HEK293 (cell line): ENCODE results near the gene RNF146.

Experiments
- CTCF ChIA-PET: fragments of 350-600 bp; formaldehyde crosslinking; extraction: SDS; loops from one replicate; lab custom pipeline; 2021; ENCODE audit warnings: antibody characterized with exemption; lab: Yijun Ruan, JAX
- POLR2A ChIA-PET: fragments of 300-600 bp; formaldehyde crosslinking; extraction: SDS; loops from one replicate; lab custom pipeline; 2020; ENCODE audit warnings: antibody characterized with exemption, inconsistent platforms; lab: Yijun Ruan, JAX
- H3K27ac ChIP-seq: fragments of 200-500 bp; sonication (Bioruptor generic); 2 replicates; pipeline ENCODE4 v1.5.1; 2014; ENCODE audit warnings: low read depth, low read length, control low read depth, inconsistent platforms; ENCODE audit errors: extremely low read depth
- H3K36me3 ChIP-seq, 2 experiments: fragments of 200-500 bp in 1 of 2; sonication (Bioruptor generic) in 1 of 2; 1 replicate in 1 of 2; 2 replicates in 1 of 2; pipeline ENCODE4 v1.5.1; 2014 to 2017; ENCODE audit warnings: inconsistent platforms in 2 of 2, low read length in 2 of 2; ENCODE audit not compliant: control insufficient read depth in 2 of 2, insufficient read depth in 1 of 2
- H3K4me1 ChIP-seq: fragments of 200-500 bp; sonication (Bioruptor generic); 2 replicates; pipeline ENCODE4 v1.5.1; 2014; ENCODE audit warnings: mild to moderate bottlenecking, low read length, inconsistent platforms; ENCODE audit not compliant: control insufficient read depth, insufficient read depth
- H3K4me3 ChIP-seq: 2 replicates; pipeline ENCODE4 v1.5.1; 2011; ENCODE audit warnings: low read depth, mild to moderate bottlenecking, control low read depth, low read length, moderate library complexity
- H3K9me3 ChIP-seq: fragments of 200-500 bp; sonication (Bioruptor generic); 2 replicates; pipeline ENCODE4 v1.5.1; 2014; ENCODE audit warnings: low read depth, low read length, inconsistent platforms; ENCODE audit not compliant: control insufficient read depth, insufficient read depth
- GLI2 ChIP-seq: fragments of 450-650 bp; formaldehyde crosslinking; IDR thresholded peaks from 2 replicates; pipeline ENCODE4; 2017; ENCODE audit warnings: missing biosample characterization, missing genetic modification characterization, low read depth, borderline replicate concordance
- GLIS2 ChIP-seq: fragments of 450-650 bp; formaldehyde crosslinking; IDR thresholded peaks from 2 replicates; pipeline ENCODE4 v1.5.1; 2016; ENCODE audit warnings: missing biosample characterization, missing genetic modification characterization
- KLF9 ChIP-seq: fragments of 450-650 bp; formaldehyde crosslinking; IDR thresholded peaks from 2 replicates; pipeline ENCODE4 v1.5.1; 2016; ENCODE audit warnings: missing biosample characterization, missing genetic modification characterization, low read depth
- MEIS1 ChIP-seq: sonication (generic); formaldehyde crosslinking; IDR thresholded peaks from 2 replicates; pipeline ENCODE4 v1.8.1; 2022; ENCODE audit warnings: missing genetic modification reagents, mild to moderate bottlenecking, borderline replicate concordance
- MYNN ChIP-seq: fragments of 450-650 bp; formaldehyde crosslinking; IDR thresholded peaks from 2 replicates; pipeline ENCODE4 v1.5.1; 2016; ENCODE audit warnings: missing biosample characterization, missing genetic modification characterization, borderline replicate concordance
- REPIN1 ChIP-seq: fragments of 450-650 bp; formaldehyde crosslinking; IDR thresholded peaks from 2 replicates; pipeline ENCODE4 v1.5.1; 2017; ENCODE audit warnings: missing biosample characterization, missing genetic modification characterization, low read depth
- SCRT1 ChIP-seq: fragments of 450-650 bp; formaldehyde crosslinking; IDR thresholded peaks from 2 replicates; pipeline ENCODE4 v1.5.1; 2016; ENCODE audit warnings: missing biosample characterization, missing genetic modification characterization, borderline replicate concordance
- TCF7L2 ChIP-seq: IDR thresholded peaks from 2 replicates; pipeline ENCODE4 v1.6.1; 2011; ENCODE audit warnings: low read depth, mild to moderate bottlenecking, inconsistent platforms, low read length, moderate library complexity, borderline replicate concordance
- ZBTB17 ChIP-seq: fragments of 450-650 bp; formaldehyde crosslinking; IDR thresholded peaks from 2 replicates; pipeline ENCODE4 v1.5.1; 2016; ENCODE audit warnings: missing biosample characterization, missing genetic modification characterization
- ZFHX2 ChIP-seq: fragments of 450-650 bp; formaldehyde crosslinking; conservative IDR thresholded peaks from 2 replicates; pipeline ENCODE4 v1.5.1; 2016; ENCODE audit warnings: missing biosample characterization, missing genetic modification characterization
- ZNF174 ChIP-seq: fragments of 450-650 bp; formaldehyde crosslinking; IDR thresholded peaks from 2 replicates; pipeline ENCODE4 v1.5.0; 2017; ENCODE audit warnings: missing biosample characterization, mild to moderate bottlenecking, missing genetic modification characterization
- ZNF274 ChIP-seq, 2 experiments: fragments of 200-500 bp in 1 of 2; fragments of 450-650 bp in 1 of 2; sonication (Bioruptor generic) in 1 of 2; formaldehyde crosslinking in 1 of 2; IDR thresholded peaks; 2 replicates each; pipeline versions ENCODE4 v1.5.1 to v1.6.1; 2014 to 2016; ENCODE audit warnings: borderline replicate concordance in 1 of 2, inconsistent platforms in 1 of 2, low read length in 1 of 2, missing biosample characterization in 1 of 2, missing genetic modification characterization in 1 of 2
- ZNF585B ChIP-seq: fragments of 450-650 bp; formaldehyde crosslinking; IDR thresholded peaks from 2 replicates; pipeline ENCODE4 v1.5.1; 2016; ENCODE audit warnings: missing biosample characterization, missing genetic modification characterization
- ZNF768 ChIP-seq: fragments of 450-650 bp; formaldehyde crosslinking; IDR thresholded peaks from 2 replicates; pipeline ENCODE4 v1.5.1; 2018; ENCODE audit warnings: missing biosample characterization, mild to moderate bottlenecking, missing genetic modification characterization
- ZSCAN30 ChIP-seq: fragments of 450-650 bp; IDR thresholded peaks from 2 replicates; pipeline ENCODE4 v1.5.1; 2018; ENCODE audit warnings: missing biosample characterization, mild to moderate bottlenecking, missing genetic modification characterization, moderate library complexity
- TF ChIP-seq, protein P1 (sequence below): fragments of 450-650 bp; formaldehyde crosslinking; IDR thresholded peaks from 2 replicates; pipeline ENCODE4 v1.5.1; 2016; ENCODE audit warnings: missing biosample characterization, missing genetic modification characterization
- TF ChIP-seq, protein P2 (sequence below): fragments of 450-650 bp; formaldehyde crosslinking; IDR thresholded peaks from 2 replicates; pipeline ENCODE4 v1.5.1; 2016; ENCODE audit warnings: missing biosample characterization, missing genetic modification characterization, borderline replicate concordance
- TF ChIP-seq, protein P3 (sequence below): fragments of 450-650 bp; formaldehyde crosslinking; IDR thresholded peaks from 2 replicates; pipeline ENCODE4 v1.5.1; 2016; ENCODE audit warnings: missing biosample characterization, missing genetic modification characterization
- TF ChIP-seq, protein P4 (sequence below): fragments of 450-650 bp; formaldehyde crosslinking; IDR thresholded peaks from 2 replicates; pipeline ENCODE4 v1.5.1; 2016; ENCODE audit warnings: missing biosample characterization, missing genetic modification characterization
- TF ChIP-seq, protein P5 (sequence below): fragments of 450-650 bp; formaldehyde crosslinking; IDR thresholded peaks from 2 replicates; pipeline ENCODE4 v1.5.1; 2016; ENCODE audit warnings: missing biosample characterization, missing genetic modification characterization

RNF146 gene

GRCh38 chr6:127319686-127320085 is 53.0 kb downstream of the RNF146 start:
- no peak overlapping the region for H3K4me3 ChIP-seq
- no peak overlapping the region for H3K27ac ChIP-seq
- H3K9me3 ChIP-seq, result no peaks in the 10 kb centered on the region
- TF ChIP-seq ZNF274 (IDR thresholded peaks at IDR 0.05; ENCODE audit: low read length), result no peak
- TF ChIP-seq ZNF274 (tag by site-specific recombination; IDR thresholded peaks at IDR 0.05; ENCODE audit: borderline replicate concordance), result no peak
- TF ChIP-seq, protein P1, sequence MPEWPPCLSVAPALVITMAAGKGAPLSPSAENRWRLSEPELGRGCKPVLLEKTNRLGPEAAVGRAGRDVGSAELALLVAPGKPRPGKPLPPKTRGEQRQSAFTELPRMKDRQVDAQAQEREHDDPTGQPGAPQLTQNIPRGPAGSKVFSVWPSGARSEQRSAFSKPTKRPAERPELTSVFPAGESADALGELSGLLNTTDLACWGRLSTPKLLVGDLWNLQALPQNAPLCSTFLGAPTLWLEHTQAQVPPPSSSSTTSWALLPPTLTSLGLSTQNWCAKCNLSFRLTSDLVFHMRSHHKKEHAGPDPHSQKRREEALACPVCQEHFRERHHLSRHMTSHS (tag by site-specific recombination), result no peak
- TF ChIP-seq SCRT1 (tag by site-specific recombination), result no peak
- no peak for TF ChIP-seq KLF9
- TF ChIP-seq REPIN1, result no peak
- TF ChIP-seq GLIS2, result no peak
- TF ChIP-seq ZFHX2 (tag by site-specific recombination), result no peak
- TF ChIP-seq, protein P2, sequence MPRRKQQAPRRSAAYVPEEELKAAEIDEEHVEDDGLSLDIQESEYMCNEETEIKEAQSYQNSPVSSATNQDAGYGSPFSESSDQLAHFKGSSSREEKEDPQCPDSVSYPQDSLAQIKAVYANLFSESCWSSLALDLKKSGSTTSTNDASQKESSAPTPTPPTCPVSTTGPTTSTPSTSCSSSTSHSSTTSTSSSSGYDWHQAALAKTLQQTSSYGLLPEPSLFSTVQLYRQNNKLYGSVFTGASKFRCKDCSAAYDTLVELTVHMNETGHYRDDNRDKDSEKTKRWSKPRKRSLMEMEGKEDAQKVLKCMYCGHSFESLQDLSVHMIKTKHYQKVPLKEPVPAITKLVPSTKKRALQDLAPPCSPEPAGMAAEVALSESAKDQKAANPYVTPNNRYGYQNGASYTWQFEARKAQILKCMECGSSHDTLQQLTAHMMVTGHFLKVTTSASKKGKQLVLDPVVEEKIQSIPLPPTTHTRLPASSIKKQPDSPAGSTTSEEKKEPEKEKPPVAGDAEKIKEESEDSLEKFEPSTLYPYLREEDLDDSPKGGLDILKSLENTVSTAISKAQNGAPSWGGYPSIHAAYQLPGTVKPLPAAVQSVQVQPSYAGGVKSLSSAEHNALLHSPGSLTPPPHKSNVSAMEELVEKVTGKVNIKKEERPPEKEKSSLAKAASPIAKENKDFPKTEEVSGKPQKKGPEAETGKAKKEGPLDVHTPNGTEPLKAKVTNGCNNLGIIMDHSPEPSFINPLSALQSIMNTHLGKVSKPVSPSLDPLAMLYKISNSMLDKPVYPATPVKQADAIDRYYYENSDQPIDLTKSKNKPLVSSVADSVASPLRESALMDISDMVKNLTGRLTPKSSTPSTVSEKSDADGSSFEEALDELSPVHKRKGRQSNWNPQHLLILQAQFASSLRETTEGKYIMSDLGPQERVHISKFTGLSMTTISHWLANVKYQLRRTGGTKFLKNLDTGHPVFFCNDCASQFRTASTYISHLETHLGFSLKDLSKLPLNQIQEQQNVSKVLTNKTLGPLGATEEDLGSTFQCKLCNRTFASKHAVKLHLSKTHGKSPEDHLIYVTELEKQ (tag by site-specific recombination), result no peak
- TF ChIP-seq MYNN (tag by site-specific recombination), result no peak
- no peak for TF ChIP-seq GLI2
- no peak for TF ChIP-seq ZNF585B (tag by site-specific recombination)
- no peak for TF ChIP-seq ZSCAN30
- TF ChIP-seq ZNF768 (tag by site-specific recombination), result no peak
- TF ChIP-seq, protein P3, sequence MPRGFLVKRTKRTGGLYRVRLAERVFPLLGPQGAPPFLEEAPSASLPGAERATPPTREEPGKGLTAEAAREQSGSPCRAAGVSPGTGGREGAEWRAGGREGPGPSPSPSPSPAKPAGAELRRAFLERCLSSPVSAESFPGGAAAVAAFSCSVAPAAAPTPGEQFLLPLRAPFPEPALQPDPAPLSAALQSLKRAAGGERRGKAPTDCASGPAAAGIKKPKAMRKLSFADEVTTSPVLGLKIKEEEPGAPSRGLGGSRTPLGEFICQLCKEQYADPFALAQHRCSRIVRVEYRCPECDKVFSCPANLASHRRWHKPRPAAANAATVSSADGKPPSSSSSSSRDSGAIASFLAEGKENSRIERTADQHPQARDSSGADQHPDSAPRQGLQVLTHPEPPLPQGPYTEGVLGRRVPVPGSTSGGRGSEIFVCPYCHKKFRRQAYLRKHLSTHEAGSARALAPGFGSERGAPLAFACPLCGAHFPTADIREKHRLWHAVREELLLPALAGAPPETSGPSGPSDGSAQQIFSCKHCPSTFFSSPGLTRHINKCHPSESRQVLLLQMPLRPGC (tag by site-specific recombination), result no peak
- TF ChIP-seq ZNF174 (tag by site-specific recombination), result no peak
- TF ChIP-seq, protein P4, sequence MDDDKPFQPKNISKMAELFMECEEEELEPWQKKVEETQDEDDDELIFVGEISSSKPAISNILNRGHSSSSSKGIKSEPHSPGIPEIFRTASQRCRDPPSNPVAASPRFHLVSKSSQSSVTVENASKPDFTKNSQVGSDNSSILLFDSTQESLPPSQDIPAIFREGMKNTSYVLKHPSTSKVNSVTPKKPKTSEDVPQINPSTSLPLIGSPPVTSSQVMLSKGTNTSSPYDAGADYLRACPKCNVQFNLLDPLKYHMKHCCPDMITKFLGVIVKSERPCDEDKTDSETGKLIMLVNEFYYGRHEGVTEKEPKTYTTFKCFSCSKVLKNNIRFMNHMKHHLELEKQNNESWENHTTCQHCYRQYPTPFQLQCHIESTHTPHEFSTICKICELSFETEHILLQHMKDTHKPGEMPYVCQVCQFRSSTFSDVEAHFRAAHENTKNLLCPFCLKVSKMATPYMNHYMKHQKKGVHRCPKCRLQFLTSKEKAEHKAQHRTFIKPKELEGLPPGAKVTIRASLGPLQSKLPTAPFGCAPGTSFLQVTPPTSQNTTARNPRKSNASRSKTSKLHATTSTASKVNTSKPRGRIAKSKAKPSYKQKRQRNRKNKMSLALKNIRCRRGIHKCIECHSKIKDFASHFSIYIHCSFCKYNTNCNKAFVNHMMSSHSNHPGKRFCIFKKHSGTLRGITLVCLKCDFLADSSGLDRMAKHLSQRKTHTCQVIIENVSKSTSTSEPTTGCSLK (tag by site-specific recombination), result no peak
- no peak for TF ChIP-seq MEIS1 (CRISPR knock-in tag)
- TF ChIP-seq ZBTB17, result no peak
- TF ChIP-seq, protein P5, sequence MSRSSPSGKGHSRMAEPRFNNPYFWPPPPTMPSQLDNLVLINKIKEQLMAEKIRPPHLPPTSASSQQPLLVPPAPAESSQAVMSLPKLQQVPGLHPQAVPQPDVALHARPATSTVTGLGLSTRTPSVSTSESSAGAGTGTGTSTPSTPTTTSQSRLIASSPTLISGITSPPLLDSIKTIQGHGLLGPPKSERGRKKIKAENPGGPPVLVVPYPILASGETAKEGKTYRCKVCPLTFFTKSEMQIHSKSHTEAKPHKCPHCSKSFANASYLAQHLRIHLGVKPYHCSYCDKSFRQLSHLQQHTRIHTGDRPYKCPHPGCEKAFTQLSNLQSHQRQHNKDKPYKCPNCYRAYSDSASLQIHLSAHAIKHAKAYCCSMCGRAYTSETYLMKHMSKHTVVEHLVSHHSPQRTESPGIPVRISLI (tag by site-specific recombination), result no peak
- no peak for TF ChIP-seq TCF7L2
- TF ChIP-seq, all 188 proteins: peak for 0
- ChIA-PET CTCF (interaction anchor here (0.5 to 1.0 kb wide), 6 partner anchors 11 to 1488 kb away, joined by 3 read pairs; no protein-coding TSS in a partner anchor), POLR2A (no interaction called here)
- peaks cover 23 to 71% of the 10 kb centered on the region in 2 experiments for H3K36me3 ChIP-seq
- no peaks in the 10 kb centered on the region for H3K4me1 ChIP-seq
